IMR-90 (cell line): Measurements from ENCODE around the gene DNAH17. TPM values are rescaled to one million over a fixed set of nuclear protein-coding genes. Genes with fewer than 3 reads are reported as not detected.

Source experiments
- ATAC-seq: fragments of 200-7000 bp; cut with Tn5 transposase; 2 replicates; pipeline ENCODE4 v1.9.1; 2020; ENCODE audit warnings: low read depth, mild to moderate bottlenecking, moderate library complexity
- BruUV-seq: library from RNA; stranded (reverse); fragments of 400-500 nt; replicated peaks from 2 replicates; lab custom pipeline; 2021; lab: Mats Ljungman, UMichigan
- CTCF ChIA-PET: fragments of 300-600 bp; formaldehyde crosslinking; extraction: SDS; loops from one replicate; lab custom pipeline; 2021; ENCODE audit warnings: antibody characterized with exemption; lab: Yijun Ruan, JAX
- POLR2A ChIA-PET: fragments of 300-600 bp; sonication (Branson Sonifier 250); formaldehyde crosslinking; loops from one replicate; lab custom pipeline; 2022; ENCODE audit warnings: antibody characterized with exemption; ENCODE audit not compliant: unreplicated experiment; lab: Charles Lee
- DNase-seq: peaks from one replicate; pipeline ENCODE4 v3.0.0; 2013
- H2AFZ ChIP-seq: replicated peaks from 2 replicates; pipeline ENCODE3; 2013; ENCODE audit warnings: low read length, mild to moderate bottlenecking; ENCODE audit not compliant: poor library complexity
- H2AK5ac ChIP-seq: 2 replicates; pipeline ENCODE4 v1.6.1; 2013; ENCODE audit warnings: low read depth, low read length, inconsistent platforms
- H2AK9ac ChIP-seq: replicated peaks from 2 replicates; pipeline ENCODE3; 2013; ENCODE audit warnings: mild to moderate bottlenecking, low read depth, low read length, moderate library complexity; ENCODE audit not compliant: poor library complexity
- H2BK120ac ChIP-seq: 2 replicates; pipeline ENCODE4 v1.6.1; 2013; ENCODE audit warnings: low read depth, low read length, inconsistent platforms
- H2BK15ac ChIP-seq: 3 replicates; pipeline ENCODE4 v1.6.1; 2013; ENCODE audit warnings: low read depth, low read length, inconsistent platforms
- H2BK20ac ChIP-seq: 2 replicates; pipeline ENCODE4 v1.6.1; 2013; ENCODE audit warnings: low read depth, mild to moderate bottlenecking, inconsistent platforms, low read length, moderate library complexity
- H2BK5ac ChIP-seq: 2 replicates; pipeline ENCODE4 v1.6.1; 2013; ENCODE audit warnings: mild to moderate bottlenecking, low read depth, low read length, inconsistent platforms; ENCODE audit not compliant: poor library complexity, severe bottlenecking
- H3K14ac ChIP-seq: replicated peaks from 2 replicates; pipeline ENCODE4 v1.6.1; 2013; ENCODE audit warnings: low read depth, low read length, inconsistent platforms
- H3K18ac ChIP-seq: 2 replicates; pipeline ENCODE4 v1.6.1; 2013; ENCODE audit warnings: low read depth, low read length, control low read depth
- H3K23ac ChIP-seq: 2 replicates; pipeline ENCODE4 v1.6.1; 2013; ENCODE audit warnings: low read depth, low read length, inconsistent platforms
- H3K27ac ChIP-seq: 2 replicates; pipeline ENCODE4 v1.5.1; 2013; ENCODE audit warnings: mild to moderate bottlenecking, control low read depth, low read length; ENCODE audit not compliant: insufficient read depth
- H3K27me3 ChIP-seq: 2 replicates; pipeline ENCODE4 v1.6.1; 2013; ENCODE audit warnings: low read length; ENCODE audit not compliant: control insufficient read depth, insufficient read depth
- H3K36me3 ChIP-seq: 2 replicates; pipeline ENCODE4 v1.6.1; 2013; ENCODE audit warnings: low read length, mixed read lengths; ENCODE audit not compliant: control insufficient read depth, insufficient read depth
- H3K4ac ChIP-seq: 2 replicates; pipeline ENCODE4 v1.6.1; 2013; ENCODE audit warnings: low read depth, low read length, inconsistent platforms
- H3K4me1 ChIP-seq: 2 replicates; pipeline ENCODE4 v1.6.1; 2013; ENCODE audit warnings: low read length, mixed read lengths; ENCODE audit not compliant: control insufficient read depth, insufficient read depth
- H3K4me2 ChIP-seq: 2 replicates; pipeline ENCODE4 v1.6.1; 2013; ENCODE audit warnings: low read depth, mild to moderate bottlenecking, control low read depth, low read length, moderate library complexity
- H3K4me3 ChIP-seq: 2 replicates; pipeline ENCODE4 v1.5.1; 2013; ENCODE audit warnings: low read depth, mild to moderate bottlenecking, control low read depth, low read length, moderate library complexity; ENCODE audit not compliant: insufficient read depth
- H3K56ac ChIP-seq: 2 replicates; pipeline ENCODE4 v1.6.1; 2013; ENCODE audit warnings: low read length, inconsistent platforms; ENCODE audit not compliant: insufficient read depth; ENCODE audit errors: extremely low read depth
- H3K79me1 ChIP-seq, 2 experiments: 2 replicates each; pipeline ENCODE4 v1.6.1; 2013; ENCODE audit warnings: low read length in 2 of 2, inconsistent platforms in 1 of 2, low read depth in 1 of 2
- H3K9ac ChIP-seq: 2 replicates; pipeline ENCODE4 v1.6.1; 2013; ENCODE audit warnings: low read depth, low read length, control low read depth
- H3K9me1 ChIP-seq: 2 replicates; pipeline ENCODE4 v1.6.1; 2013; ENCODE audit warnings: low read length, inconsistent platforms; ENCODE audit not compliant: insufficient read depth
- H3K9me3 ChIP-seq: 2 replicates; pipeline ENCODE4 v1.6.1; 2013; ENCODE audit warnings: low read length; ENCODE audit not compliant: control insufficient read depth, insufficient read depth
- H4K20me1 ChIP-seq: 2 replicates; pipeline ENCODE4 v1.6.1; 2013; ENCODE audit warnings: low read length, inconsistent platforms; ENCODE audit not compliant: insufficient read depth
- H4K5ac ChIP-seq: 2 replicates; pipeline ENCODE4 v1.6.1; 2013; ENCODE audit warnings: mild to moderate bottlenecking, low read depth, low read length, control low read depth
- H4K8ac ChIP-seq, 2 experiments: 2 replicates each; pipeline ENCODE4 v1.6.1; 2013; ENCODE audit warnings: low read depth in 2 of 2, low read length in 2 of 2, control low read depth in 1 of 2, inconsistent platforms in 1 of 2
- H4K91ac ChIP-seq: 2 replicates; pipeline ENCODE4 v1.6.1; 2013; ENCODE audit warnings: low read depth, low read length, inconsistent platforms; ENCODE audit not compliant: insufficient read depth
- BHLHE40 ChIP-seq: fragments of 150-350 bp; IDR thresholded peaks from 2 replicates; pipeline ENCODE4 v1.6.1; 2016; ENCODE audit warnings: mild to moderate bottlenecking, low read depth, low read length
- CEBPB ChIP-seq: IDR thresholded peaks from 2 replicates; pipeline ENCODE4 v1.6.1; 2012; ENCODE audit warnings: low read depth, low read length, improper control_type of control experiment
- CHD1 ChIP-seq: IDR thresholded peaks from 2 replicates; pipeline ENCODE4 v1.6.1; 2012; ENCODE audit warnings: low read depth, low read length, improper control_type of control experiment
- FOS ChIP-seq: fragments of 150-350 bp; IDR thresholded peaks from 2 replicates; pipeline ENCODE4 v1.6.1; 2016; ENCODE audit warnings: low read depth, low read length
- MAFK ChIP-seq: IDR thresholded peaks from 2 replicates; pipeline ENCODE4 v1.6.1; 2012; ENCODE audit warnings: low read depth, low read length, improper control_type of control experiment
- MAZ ChIP-seq: IDR thresholded peaks from 2 replicates; pipeline ENCODE4 v1.6.1; 2012; ENCODE audit warnings: low read depth, mild to moderate bottlenecking, low read length, improper control_type of control experiment, moderate library complexity, borderline replicate concordance
- MXI1 ChIP-seq: IDR thresholded peaks from 2 replicates; pipeline ENCODE4 v1.6.1; 2012; ENCODE audit warnings: low read depth, mild to moderate bottlenecking, low read length, moderate library complexity, borderline replicate concordance
- POLR2A ChIP-seq: IDR thresholded peaks from 2 replicates; pipeline ENCODE4 v1.6.1; 2012; ENCODE audit warnings: mild to moderate bottlenecking, low read depth, low read length
- RAD21 ChIP-seq: IDR thresholded peaks from 2 replicates; pipeline ENCODE4 v1.6.1; 2012; ENCODE audit warnings: low read length, improper control_type of control experiment
- RCOR1 ChIP-seq: IDR thresholded peaks from 2 replicates; pipeline ENCODE4 v1.6.1; 2012; ENCODE audit warnings: mild to moderate bottlenecking, low read length, improper control_type of control experiment; ENCODE audit not compliant: insufficient replicate concordance
- RFX5 ChIP-seq: IDR thresholded peaks from 2 replicates; pipeline ENCODE4 v1.8.0; 2012; ENCODE audit warnings: low read depth, mild to moderate bottlenecking, low read length, moderate library complexity
- SMC3 ChIP-seq: fragments of 150-350 bp; IDR thresholded peaks from 2 replicates; pipeline ENCODE4 v1.6.1; 2016; ENCODE audit warnings: low read depth, mild to moderate bottlenecking, antibody characterized with exemption, low read length, moderate library complexity
- WGBS, 2 experiments: methylation state at CpG; one replicate each; pipeline versions ENCODE4 v1.1.5 to v1.1.7; 2013; ENCODE audit warnings: missing lambda C conversion rate in 2 of 2; ENCODE audit not compliant: insufficient read length in 1 of 2; ENCODE audit errors: extremely low coverage in 2 of 2; 5-methylcytosine and 5-hydroxymethylcytosine counted together
- dilution Hi-C: fragments of 300-500 bp; cut with HindIII; formaldehyde crosslinking; loops from one replicate; pipeline ENCODE4 v1.14.3; 2018; ENCODE audit warnings: low sequenced_read_pairs; ENCODE audit not compliant: unreplicated experiment
- in situ Hi-C: fragments of 300-500 bp; cut with MboI; formaldehyde crosslinking; loops from 3 replicates; pipeline ENCODE4 v1.14.3; 2019; ENCODE audit warnings: low sequenced_read_pairs, inconsistent platforms, mixed read lengths
- intact Hi-C: fragments of 100-400 bp; cut with micrococcal nuclease; formaldehyde crosslinking; loops from 2 replicates; pipeline ENCODE4 v1.10.0; 2022
- polyA plus RNA-seq, 3 experiments: library from polyadenylated mRNA; depleted of rRNA; stranded (reverse); fragments of >200 nt; gene quantifications; 2 replicates each; pipeline ENCODE4 v1.2.3, GENCODE V29; 2012; ENCODE audit warnings: low replicate concordance in 1 of 3
- total RNA-seq: library from RNA; depleted of rRNA; stranded (reverse); fragments of >200 nt; gene quantifications from 2 replicates; pipeline ENCODE4 v1.2.3, GENCODE V29; 2012
- TF ChIP-seq, protein P1 (sequence below): fragments of 150-350 bp; IDR thresholded peaks from 2 replicates; pipeline ENCODE4 v1.6.1; 2016; ENCODE audit warnings: low read depth, mild to moderate bottlenecking, low read length, moderate library complexity, borderline replicate concordance
- TF ChIP-seq, protein P2 (sequence below): conservative IDR thresholded peaks from 2 replicates; pipeline ENCODE4 v1.5.1; 2012; ENCODE audit warnings: mild to moderate bottlenecking, low read depth, low read length, improper control_type of control experiment
- TF ChIP-seq, protein P3 (sequence below): fragments of 150-350 bp; IDR thresholded peaks from 2 replicates; pipeline ENCODE4 v1.6.1; 2017; ENCODE audit warnings: mild to moderate bottlenecking, antibody characterized with exemption, low read length, low read depth

DNAH17 gene
- total and polyA plus RNA-seq, 2 of the 4 experiments (the other 2 are of a cell fraction): not detected

DNA sequence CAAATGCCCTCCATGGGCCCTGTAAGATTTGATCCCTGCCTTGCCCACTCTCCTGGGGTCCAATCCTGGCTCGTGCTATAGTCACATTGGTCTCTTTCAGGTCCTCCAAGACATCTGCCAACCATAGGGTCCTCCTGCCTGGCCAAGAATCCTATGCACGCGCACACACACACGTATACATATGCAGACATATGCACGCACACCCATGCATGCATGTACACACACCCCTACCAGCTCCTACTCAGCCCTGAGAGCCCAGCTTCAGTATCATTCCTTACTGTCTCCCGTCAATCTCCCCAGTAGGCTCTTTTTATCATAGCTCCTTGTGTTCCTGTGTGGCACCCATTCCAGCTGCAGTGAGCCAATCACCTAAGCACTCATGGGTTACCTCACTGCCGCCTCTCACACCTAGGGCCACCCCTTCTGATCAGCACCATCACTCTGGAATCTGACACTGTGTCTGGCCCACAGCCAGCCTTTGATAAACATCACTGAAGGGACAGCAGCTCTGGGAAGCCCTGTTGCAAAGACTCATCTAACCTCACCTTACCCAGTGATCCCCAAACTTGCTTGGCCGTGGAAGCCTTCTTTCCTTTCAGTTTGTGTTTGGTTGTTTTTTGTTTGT, 7.9 kb upstream of the DNAH17 start:
- Histone ChIP-seq H2BK120ac (no peak overlapping the region), H3K36me3 (no peaks in the 10 kb centered on the region), H2BK5ac (no peak overlapping the region), H2BK15ac (no peak overlapping the region), H3K9me3 (no peaks in the 10 kb centered on the region), H3K4me3 (no peak overlapping the region), H3K4me1 (no peaks in the 10 kb centered on the region), H3K79me1 (no peaks in the 10 kb centered on the region), H4K5ac (no peak overlapping the region), H3K27ac (no peak overlapping the region), H3K14ac (no peak overlapping the region), H4K20me1 (no peaks in the 10 kb centered on the region), H2AFZ (no peak overlapping the region), H2AK9ac (no peak overlapping the region), H3K56ac (no peak overlapping the region), H3K9ac (no peak overlapping the region), H2BK20ac (no peak overlapping the region), H3K18ac (no peak overlapping the region), H3K23ac (no peak overlapping the region), H4K91ac (no peak overlapping the region), H4K8ac (no peak overlapping the region), H2AK5ac (no peak overlapping the region), H3K27me3 (peaks cover 25% of the 10 kb centered on the region), H3K4me2 (no peak overlapping the region), H3K9me1 (0 out of 2 replicates have a peak, but pooled peaks cover 3% of the 10 kb centered on the region), H3K4ac (no peak overlapping the region)
- intact Hi-C loops (no loop called here), dilution Hi-C loops (no loop called here), in situ Hi-C loops (no loop called here)
- CTCF ChIA-PET: no interaction called here
- ATAC-seq (no peak), DNase-seq (no peak)
- BruUV-seq: no TSS peak
- TF ChIP-seq RCOR1: no peak
- TF ChIP-seq SMC3: no peak
- TF ChIP-seq MXI1: no peak
- TF ChIP-seq, protein P1, sequence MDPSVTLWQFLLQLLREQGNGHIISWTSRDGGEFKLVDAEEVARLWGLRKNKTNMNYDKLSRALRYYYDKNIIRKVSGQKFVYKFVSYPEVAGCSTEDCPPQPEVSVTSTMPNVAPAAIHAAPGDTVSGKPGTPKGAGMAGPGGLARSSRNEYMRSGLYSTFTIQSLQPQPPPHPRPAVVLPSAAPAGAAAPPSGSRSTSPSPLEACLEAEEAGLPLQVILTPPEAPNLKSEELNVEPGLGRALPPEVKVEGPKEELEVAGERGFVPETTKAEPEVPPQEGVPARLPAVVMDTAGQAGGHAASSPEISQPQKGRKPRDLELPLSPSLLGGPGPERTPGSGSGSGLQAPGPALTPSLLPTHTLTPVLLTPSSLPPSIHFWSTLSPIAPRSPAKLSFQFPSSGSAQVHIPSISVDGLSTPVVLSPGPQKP: no peak
- TF ChIP-seq CHD1: no peak
- TF ChIP-seq MAFK: no peak
- TF ChIP-seq, protein P2, sequence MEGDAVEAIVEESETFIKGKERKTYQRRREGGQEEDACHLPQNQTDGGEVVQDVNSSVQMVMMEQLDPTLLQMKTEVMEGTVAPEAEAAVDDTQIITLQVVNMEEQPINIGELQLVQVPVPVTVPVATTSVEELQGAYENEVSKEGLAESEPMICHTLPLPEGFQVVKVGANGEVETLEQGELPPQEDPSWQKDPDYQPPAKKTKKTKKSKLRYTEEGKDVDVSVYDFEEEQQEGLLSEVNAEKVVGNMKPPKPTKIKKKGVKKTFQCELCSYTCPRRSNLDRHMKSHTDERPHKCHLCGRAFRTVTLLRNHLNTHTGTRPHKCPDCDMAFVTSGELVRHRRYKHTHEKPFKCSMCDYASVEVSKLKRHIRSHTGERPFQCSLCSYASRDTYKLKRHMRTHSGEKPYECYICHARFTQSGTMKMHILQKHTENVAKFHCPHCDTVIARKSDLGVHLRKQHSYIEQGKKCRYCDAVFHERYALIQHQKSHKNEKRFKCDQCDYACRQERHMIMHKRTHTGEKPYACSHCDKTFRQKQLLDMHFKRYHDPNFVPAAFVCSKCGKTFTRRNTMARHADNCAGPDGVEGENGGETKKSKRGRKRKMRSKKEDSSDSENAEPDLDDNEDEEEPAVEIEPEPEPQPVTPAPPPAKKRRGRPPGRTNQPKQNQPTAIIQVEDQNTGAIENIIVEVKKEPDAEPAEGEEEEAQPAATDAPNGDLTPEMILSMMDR: no peak
- TF ChIP-seq MAZ: no peak
- TF ChIP-seq FOS: no peak
- no peak for TF ChIP-seq BHLHE40
- no peak for TF ChIP-seq RFX5
- no peak for TF ChIP-seq POLR2A
- TF ChIP-seq RAD21: no peak
- TF ChIP-seq, protein P3, sequence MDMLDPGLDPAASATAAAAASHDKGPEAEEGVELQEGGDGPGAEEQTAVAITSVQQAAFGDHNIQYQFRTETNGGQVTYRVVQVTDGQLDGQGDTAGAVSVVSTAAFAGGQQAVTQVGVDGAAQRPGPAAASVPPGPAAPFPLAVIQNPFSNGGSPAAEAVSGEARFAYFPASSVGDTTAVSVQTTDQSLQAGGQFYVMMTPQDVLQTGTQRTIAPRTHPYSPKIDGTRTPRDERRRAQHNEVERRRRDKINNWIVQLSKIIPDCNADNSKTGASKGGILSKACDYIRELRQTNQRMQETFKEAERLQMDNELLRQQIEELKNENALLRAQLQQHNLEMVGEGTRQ: no peak
- no peak for TF ChIP-seq CEBPB
- POLR2A ChIA-PET: no interaction called here
- WGBS, 2 experiments: 86% methylated on average over 3 of the region's 8 CpGs; no CpG with 5 or more reads in 1 of the 2 experiments
